Ovary (tissue), 9 donors: ENCODE measurements around the gene SF3B4. TPM values are rescaled to one million over a fixed set of nuclear protein-coding genes. Genes with fewer than 3 reads are reported as not detected.
A peak's percentile ranks its signal among the peaks of the same experiment; 100 is the strongest.
"Not testable (repeated sequence)": the region's sequence is repeated elsewhere in the genome, so short reads cannot be mapped to it uniquely, and the experiment has no call there.

Experiments
- DNase-seq, 5 donors: peaks; one replicate each; pipeline ENCODE4 v3.0.0-alpha.2; 2019 to 2020
- H3K27ac ChIP-seq, 2 donors: fragments of 200-600 bp; one replicate each; pipeline versions ENCODE4 v1.5.1 to v1.8.0; 2019 to 2022
- H3K27me3 ChIP-seq: fragments of 200-600 bp; one replicate; pipeline ENCODE4 v1.8.0; 2022
- H3K36me3 ChIP-seq: fragments of 200-600 bp; sonication (generic); one replicate; pipeline ENCODE4 v1.5.1; 2019
- H3K4me1 ChIP-seq: one replicate; pipeline ENCODE4 v1.8.1; 2013; ENCODE audit warnings: mild to moderate bottlenecking, moderate library complexity; ENCODE audit not compliant: insufficient read depth
- H3K4me3 ChIP-seq: fragments of 200-600 bp; sonication (generic); one replicate; pipeline ENCODE4 v1.5.1; 2017
- H3K9me3 ChIP-seq, 2 donors: fragments of 200-600 bp in 1 of 2; sonication (generic) in 1 of 2; one replicate each; pipeline versions ENCODE4 v1.5.1 to v1.8.1; 2013 to 2019; ENCODE audit warnings: mild to moderate bottlenecking in 1 of 2, moderate library complexity in 1 of 2
- CTCF ChIP-seq, 3 donors: fragments of 450-650 bp in 2 of 3; fragments of 200-600 bp in 1 of 3; IDR thresholded peaks; one replicate each; pipeline versions ENCODE4 v1.5.1 to v1.8.0; 2016 to 2022; ENCODE audit warnings: antibody characterized with exemption in 3 of 3, mild to moderate bottlenecking in 1 of 3
- EP300 ChIP-seq: sonication (generic); formaldehyde crosslinking; IDR thresholded peaks from one replicate; pipeline ENCODE4 v1.6.1; 2017; ENCODE audit warnings: antibody characterized with exemption
- POLR2A ChIP-seq: fragments of 450-650 bp; IDR thresholded peaks from one replicate; pipeline ENCODE4 v1.6.1; 2017; ENCODE audit warnings: antibody characterized with exemption, mild to moderate bottlenecking, moderate library complexity
- WGBS, 3 donors: extraction: QIAGEN DNeasy Blood & Tissue Kit in 1 of 3; methylation state at CpG; one replicate each; pipeline versions ENCODE4 v1.1.5 to v1.1.7; 2013 to 2017; 5-methylcytosine and 5-hydroxymethylcytosine counted together
- intact Hi-C, 4 donors: fragments of 100-400 bp; cut with DNase I; formaldehyde crosslinking; loops; one replicate each; pipeline versions ENCODE4 v1.11.0 to v1.15.1; 2022 to 2023
- polyA plus RNA-seq, 2 donors: library from polyadenylated mRNA; stranded (reverse); fragments of 200-250 nt in 1 of 2; fragments of 350-450 nt in 1 of 2; fragmentation: Illumina TruSeq in 1 of 2; extraction: RNeasy Lipid Tissue Mini Kit (QIAGEN cat#74804) in 1 of 2; gene quantifications; one replicate each; pipeline ENCODE4 v1.2.3, GENCODE V29; 2013 to 2014
- total RNA-seq, 7 donors: library from RNA; depleted of rRNA in 2 of 7; stranded (reverse); fragments of >200 nt in 2 of 7; fragmentation: NEBNext Ultra II Directional in 3 of 7; extraction: Animal tissue kit (Norgen Biotek cat#: 25700) in 3 of 7; gene quantifications; one replicate each; pipeline versions ENCODE4 v1.1.0 to v1.2.4, GENCODE V29; 2016 to 2023
- donor health status: DM: no; HTN: no; CAD: no; lungs with moderate emphysema.
- donor health status: DM: no; HTN: no; CAD: no.
- donor health status: Bipolar disorder and iron deficiency.
- donor health status: DM: yes; HTN: yes; CAD: no.
- donor health status: DM: no; HTN: no; CAD: no.
- donor health status: DM: yes; HTN: yes; CAD: no.

SF3B4 gene
- total and polyA plus RNA-seq, 9 donors = 9.2 to 91.4 (median 57.8) TPM

DNA sequence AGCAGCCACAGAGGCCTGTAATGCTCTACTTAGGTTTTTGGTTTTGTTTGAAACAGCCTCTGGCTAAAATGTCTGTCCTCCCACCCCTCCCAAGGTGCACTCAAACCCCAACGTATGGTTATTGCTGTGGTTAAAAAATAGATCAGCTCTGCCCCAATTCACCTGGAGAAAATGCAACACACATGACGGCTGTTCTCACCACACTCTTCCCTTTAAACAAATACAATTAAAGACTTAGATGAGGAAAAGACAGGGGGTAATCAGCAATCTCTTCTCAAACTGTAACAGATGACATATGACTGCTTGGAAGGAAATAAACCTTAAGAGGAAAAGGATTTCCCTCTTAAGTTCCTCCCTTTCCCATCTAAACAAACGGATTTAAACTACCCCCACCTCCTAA lies 15.3 kb upstream of the SF3B4 start:
- H3K27me3 ChIP-seq = no peaks in the 10 kb centered on the region
- DNase-seq = no peak
- WGBS, 3 donors = 42 to 60% (median 47%) methylated on average over 3 of the region's 3 CpGs
- no peak overlapping the region for H3K4me3 ChIP-seq
- intact Hi-C loops = no loop called here
- no peaks in the 10 kb centered on the region for H3K9me3 ChIP-seq
- no peaks in the 10 kb centered on the region for H3K36me3 ChIP-seq
- TF ChIP-seq CTCF (IDR thresholded peaks at IDR 0.05) (no peak), POLR2A (no peak), EP300 (no peak)
- H3K27ac ChIP-seq = no peak overlapping the region
- H3K4me1 ChIP-seq = peaks cover 6% of the 10 kb centered on the region

DNA sequence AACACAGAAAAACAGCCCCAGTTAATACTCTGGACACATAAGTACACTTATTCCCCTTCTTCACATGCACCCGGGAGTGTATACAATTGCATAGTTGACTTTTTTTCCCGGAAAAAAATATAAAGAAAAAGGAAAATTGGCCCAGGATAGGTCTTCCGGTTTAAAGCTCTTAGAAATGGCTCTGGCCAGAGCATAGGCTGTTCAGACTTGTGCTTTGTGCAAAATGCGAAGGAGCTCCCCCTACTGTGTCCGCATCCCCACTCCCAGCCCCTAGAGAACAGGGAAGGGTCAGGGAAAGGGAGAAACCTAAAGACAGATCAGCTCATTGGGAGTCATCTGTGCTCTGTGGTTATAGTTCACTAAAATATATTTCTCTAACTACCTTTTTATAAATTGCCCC lies 14.6 kb upstream of the SF3B4 start:
- H3K27ac ChIP-seq = peak overlapping the region in 1 of 2 donors; percentile 22
- H3K4me3 ChIP-seq = no peak overlapping the region
- no peak for DNase-seq
- H3K9me3 ChIP-seq = no peaks in the 10 kb centered on the region
- 16 to 19% (median 17%) methylated on average over 5 of the region's 5 CpGs for WGBS, 3 donors
- no peaks in the 10 kb centered on the region for H3K36me3 ChIP-seq
- no peaks in the 10 kb centered on the region for H3K27me3 ChIP-seq
- intact Hi-C loops = no loop called here
- TF ChIP-seq EP300 = no peak
- no peak for TF ChIP-seq CTCF (IDR thresholded peaks at IDR 0.05)
- peaks cover 9% of the 10 kb centered on the region for H3K4me1 ChIP-seq

DNA sequence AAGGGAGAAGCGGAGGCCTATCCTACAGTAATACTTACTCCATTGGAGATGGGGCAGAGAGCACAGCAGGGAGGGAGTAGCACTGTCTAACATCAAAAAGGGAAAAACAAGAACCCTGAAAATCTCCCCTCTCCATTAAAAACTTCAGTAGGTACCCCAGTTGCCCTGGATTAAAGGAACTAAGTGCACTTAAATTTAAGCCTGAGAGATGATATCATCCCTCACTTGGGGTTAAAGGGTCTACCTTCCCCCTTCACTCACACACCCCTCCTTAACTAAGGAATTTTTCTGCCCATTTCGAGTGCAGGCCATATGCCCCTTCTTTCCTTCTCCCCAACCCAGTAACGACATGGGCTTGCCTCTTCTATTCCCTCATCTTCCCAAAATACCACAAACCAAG lies 12.8 kb upstream of the SF3B4 start:
- H3K4me3 ChIP-seq = no peak overlapping the region
- no peak for DNase-seq
- no peak overlapping the region for H3K27ac ChIP-seq
- H3K36me3 ChIP-seq = no peaks in the 10 kb centered on the region
- H3K9me3 ChIP-seq = no peaks in the 10 kb centered on the region
- no peaks in the 10 kb centered on the region for H3K27me3 ChIP-seq
- intact Hi-C loops = loop anchor here in 1 of 4 donors (1.0 kb wide), 1 partner anchor 21 kb away; no protein-coding TSS in a partner anchor
- WGBS, 3 donors = 88 to 91% (median 90%) methylated on average over 3 of the region's 3 CpGs
- no peak for TF ChIP-seq POLR2A
- TF ChIP-seq EP300 = no peak
- no peak for TF ChIP-seq CTCF (IDR thresholded peaks at IDR 0.05)
- peaks cover 16% of the 10 kb centered on the region for H3K4me1 ChIP-seq

GRCh38 chr1:149938668-149939003 lies 11.0 kb upstream of the SF3B4 start:
- not testable (repeated sequence) for DNase-seq, H3K9me3 ChIP-seq, H3K27me3 ChIP-seq, H3K36me3 ChIP-seq
- 13 to 17% (median 15%) methylated on average over 13 of the region's 13 CpGs for WGBS, 3 donors
- intact Hi-C loops = loop anchor here in 1 of 4 donors (5.0 kb wide), 1 partner anchor 41 kb away; the partner anchor contains the start of gene BOLA1
- H3K4me3 ChIP-seq = peak overlapping the region; percentile 32
- H3K27ac ChIP-seq = peak overlapping the region in 1 of 2 donors; percentile 55
- peaks cover 16% of the 10 kb centered on the region for H3K4me1 ChIP-seq

- intact Hi-C loops = loop anchor here in 1 of 4 donors (5.0 kb wide), 1 partner anchor 40 kb away; the partner anchor contains the start of gene BOLA1
- H3K4me1 ChIP-seq = peaks cover 16% of the 10 kb centered on the region
- no peak overlapping the region for H3K27ac ChIP-seq
- H3K36me3 ChIP-seq = no peaks in the 10 kb centered on the region
- no peaks in the 10 kb centered on the region for H3K27me3 ChIP-seq
- TF ChIP-seq POLR2A = no peak
- no peak for TF ChIP-seq EP300
- no peak for TF ChIP-seq CTCF (IDR thresholded peaks at IDR 0.05)
- H3K4me3 ChIP-seq = no peak overlapping the region
- no peaks in the 10 kb centered on the region for H3K9me3 ChIP-seq
- DNase-seq = no peak
These were observed 10.2 kb upstream of the SF3B4 start for GRCh38 chr1:149937759-149938158.
